Spleen (tissue), 11 donors: ENCODE measurements around the gene CANT1. TPM values are rescaled to one million over a fixed set of nuclear protein-coding genes. Genes with fewer than 3 reads are reported as not detected.
A peak's percentile ranks its signal among the peaks of the same experiment; 100 is the strongest.

ENCODE experiments used
- DNase-seq: peaks from one replicate; pipeline ENCODE4 v3.0.0-alpha.2; 2020
- H3K27ac ChIP-seq, 8 donors: fragments of 200-600 bp; sonication (generic) in 7 of 8; 1 replicate in 4 of 8; 2 replicates in 4 of 8; pipeline versions ENCODE4 v1.5.0 to v1.8.0; 2016 to 2021; ENCODE audit warnings: inconsistent platforms in 4 of 8, mild to moderate bottlenecking in 4 of 8, moderate library complexity in 1 of 8
- H3K27me3 ChIP-seq, 7 donors: fragments of 200-600 bp; sonication (generic) in 6 of 7; replicated peaks in 1 of 7; 1 replicate in 4 of 7; 2 replicates in 3 of 7; pipeline versions ENCODE4 v1.5.0 to v1.8.0; 2016 to 2021; ENCODE audit warnings: inconsistent platforms in 3 of 7, mild to moderate bottlenecking in 1 of 7
- H3K36me3 ChIP-seq, 6 donors: fragments of 200-600 bp; sonication (generic) in 5 of 6; 1 replicate in 4 of 6; 2 replicates in 2 of 6; pipeline versions ENCODE4 v1.5.0 to v1.8.0; 2016 to 2021; ENCODE audit warnings: inconsistent platforms in 2 of 6
- H3K4me1 ChIP-seq, 6 donors: fragments of 200-600 bp; sonication (generic) in 5 of 6; 1 replicate in 3 of 6; 2 replicates in 3 of 6; pipeline versions ENCODE4 v1.5.0 to v1.8.0; 2016 to 2021; ENCODE audit warnings: inconsistent platforms in 3 of 6
- H3K4me3 ChIP-seq, 8 donors: fragments of 200-600 bp; sonication (generic) in 7 of 8; 1 replicate in 4 of 8; 2 replicates in 4 of 8; pipeline versions ENCODE4 v1.5.0 to v1.8.0; 2016 to 2021; ENCODE audit warnings: inconsistent platforms in 4 of 8, mild to moderate bottlenecking in 4 of 8, moderate library complexity in 2 of 8
- H3K9me3 ChIP-seq, 8 donors: fragments of 200-600 bp; sonication (generic) in 7 of 8; 1 replicate in 4 of 8; 2 replicates in 4 of 8; pipeline versions ENCODE4 v1.5.0 to v1.8.0; 2016 to 2021; ENCODE audit warnings: inconsistent platforms in 4 of 8
- CTCF ChIP-seq, 11 experiments: fragments of 200-600 bp in 7 of 11; fragments of 450-650 bp in 4 of 11; sonication (generic) in 4 of 11; IDR thresholded peaks in 8 of 11; conservative IDR thresholded peaks in 3 of 11; 1 replicate in 7 of 11; 2 replicates in 4 of 11; pipeline versions ENCODE4 v1.4.0 to v1.8.0; 2016 to 2021; ENCODE audit warnings: antibody characterized with exemption in 11 of 11, inconsistent platforms in 4 of 11, mild to moderate bottlenecking in 1 of 11
- POLR2A ChIP-seq, 3 donors: fragments of 450-650 bp; IDR thresholded peaks; one replicate each; pipeline ENCODE4 v1.5.1; 2017; ENCODE audit warnings: antibody characterized with exemption in 3 of 3, mild to moderate bottlenecking in 1 of 3
- POLR2AphosphoS5 ChIP-seq, 3 donors: sonication (generic); formaldehyde crosslinking; IDR thresholded peaks; one replicate each; pipeline ENCODE4 v1.5.1; 2017; ENCODE audit warnings: antibody characterized with exemption in 3 of 3
- WGBS, 5 donors: extraction: QIAGEN DNeasy Blood & Tissue Kit in 3 of 5; methylation state at CpG; one replicate each; pipeline versions ENCODE4 v1.1.5 to v1.1.7; 2013 to 2018; 5-methylcytosine and 5-hydroxymethylcytosine counted together
- intact Hi-C: fragments of 100-400 bp; cut with DNase I; formaldehyde crosslinking; loops from one replicate; pipeline ENCODE4 v1.15.0; 2023; ENCODE audit warnings: low total_unique reads
- polyA plus RNA-seq, 3 donors: library from polyadenylated mRNA; stranded (reverse); fragments of 200-250 nt; gene quantifications; one replicate each; pipeline ENCODE4 v1.2.1, GENCODE V29; 2013
- total RNA-seq, 7 donors: library from RNA; depleted of rRNA in 3 of 7; stranded (reverse); fragments of >200 nt in 3 of 7; fragmentation: NEBNext Ultra II Directional in 4 of 7; extraction: Animal tissue kit (Norgen Biotek cat#: 25700) in 4 of 7; gene quantifications; one replicate each; pipeline versions ENCODE4 v1.1.0 to v1.2.1, GENCODE V29; 2016 to 2021
- donor health status: healthy with polysubstance abuse.
- donor health status: DM: no; HTN: no; CAD: no; lungs with moderate emphysema.
- donor health status: DM: no; HTN: no; CAD: no.
- donor health status: Bipolar disorder and iron deficiency.
- donor health status: healthy.
- donor health status: DM: no; HTN: no; CAD: no.
- donor health status: DM: yes; HTN: yes; CAD: no.

Gene CANT1
- total and polyA plus RNA-seq, 10 donors = 11.2 to 76.6 (median 50.2) TPM

- TF ChIP-seq POLR2A (IDR thresholded peaks at IDR 0.05) (no peak), CTCF (IDR thresholded peaks at IDR 0.05 in 8 of 11, conservative IDR thresholded peaks at IDR 0.05 in 3 of 11) (no peak), POLR2AphosphoS5 (IDR thresholded peaks at IDR 0.05) (no peak)
- Histone ChIP-seq H3K27ac (peak overlapping the region in 5 of 8 donors; percentile 42 to 71 (median 62)), H3K4me3 (no peak overlapping the region), H3K4me1 (peaks cover 7 to 55% (median 36%) of the 10 kb centered on the region in 6 donors), H3K9me3 (no peaks in the 10 kb centered on the region), H3K36me3 (no peaks in the 10 kb centered on the region), H3K27me3 (no peaks in the 10 kb centered on the region)
- intact Hi-C loops = no loop called here
- DNase-seq = no peak
- WGBS, 5 donors = 66 to 92% (median 68%) methylated on average over 5 to 8 of the region's 8 CpGs
Measured at GRCh38 chr17:78980624-78980972, 29.0 kb downstream of the CANT1 start.

DNA sequence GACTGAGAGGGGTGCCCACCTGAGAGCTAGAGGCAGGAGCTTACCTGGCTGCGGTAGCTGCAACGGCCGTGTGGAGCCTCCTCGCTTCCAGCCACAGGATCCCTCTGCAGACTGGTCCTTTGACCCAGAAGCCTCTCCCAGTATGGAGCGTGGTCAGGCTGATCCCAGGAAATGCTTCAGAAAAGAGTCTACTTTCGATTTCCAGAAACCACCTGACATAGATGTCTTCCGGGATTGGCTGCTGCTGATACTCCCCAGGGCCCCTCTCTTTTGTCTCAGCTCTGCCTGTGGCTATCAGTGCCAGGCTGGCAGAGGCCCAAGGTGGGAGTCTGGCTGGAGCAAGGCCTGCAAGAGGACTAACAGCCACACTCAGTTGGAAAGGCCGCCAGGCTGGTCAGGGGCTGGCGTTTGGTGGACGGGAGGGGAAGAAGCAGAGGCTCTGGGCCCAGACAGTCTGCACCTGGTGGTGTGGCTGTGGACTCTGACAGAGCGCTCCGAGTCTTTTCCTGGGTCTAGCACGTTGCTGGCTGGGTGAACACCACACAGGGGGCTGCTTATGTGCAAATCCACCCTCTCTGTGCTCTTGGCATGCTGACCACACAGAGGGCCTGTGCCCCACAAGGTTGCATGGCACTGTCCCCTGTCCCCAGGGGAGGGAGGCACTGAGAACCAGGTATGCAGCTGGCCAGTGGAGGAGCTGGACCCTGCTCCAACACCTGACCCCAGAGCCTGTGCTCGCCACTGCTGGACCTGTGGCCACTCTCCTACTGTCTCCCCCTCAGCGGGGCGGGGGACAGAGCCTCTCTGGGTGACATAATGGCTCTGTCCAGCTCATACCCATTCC lies 29.6 kb downstream of the CANT1 start, which contains the start of gene LGALS3BP:
TSS of gene LGALS3BP (minus strand) at position 144 of the 844 bp plus-strand sequence. CDS start 2,732 bp downstream, outside the sequence.
- H3K27ac ChIP-seq = peak within 1 kb of the TSS in 7 of 8 donors; percentile 42 to 71 (median 62)
- H3K9me3 ChIP-seq = no peaks in the 10 kb centered on the region
- H3K4me1 ChIP-seq = peaks cover 7 to 57% (median 37%) of the 10 kb centered on the region in 6 donors
- no peaks in the 10 kb centered on the region for H3K27me3 ChIP-seq
- H3K4me3 ChIP-seq = peak within 1 kb of the TSS in 7 of 8 donors; percentile 20 to 58 (median 34)
- TF ChIP-seq CTCF (IDR thresholded peaks at IDR 0.05 in 8 of 11, conservative IDR thresholded peaks at IDR 0.05 in 3 of 11) = no peak
- peak in 2 of 3 donors; percentile 21 to 43 for TF ChIP-seq POLR2AphosphoS5 (IDR thresholded peaks at IDR 0.05)
- DNase-seq = no peak
- intact Hi-C loops = no loop called here
- no peaks in the 10 kb centered on the region for H3K36me3 ChIP-seq
- 52 to 72% (median 64%) methylated on average over 11 to 16 of the region's 16 CpGs for WGBS, 5 donors

GRCh38 chr17:78977997-78978973 lies 31.3 kb downstream of the CANT1 start:
- Histone ChIP-seq H3K36me3 (peaks cover 0 to 9% (median 0%) of the 10 kb centered on the region in 6 donors), H3K4me3 (peak overlapping the region in 4 of 8 donors; percentile 25 to 58 (median 38)), H3K27ac (peak overlapping the region in 3 of 8 donors; percentile 1 to 24 (median 11)), H3K27me3 (no peaks in the 10 kb centered on the region), H3K4me1 (peaks cover 7 to 70% (median 40%) of the 10 kb centered on the region in 6 donors), H3K9me3 (no peaks in the 10 kb centered on the region)
- DNase-seq = no peak
- TF ChIP-seq POLR2AphosphoS5 (IDR thresholded peaks at IDR 0.05) (no peak), CTCF (IDR thresholded peaks at IDR 0.05 in 8 of 11, conservative IDR thresholded peaks at IDR 0.05 in 3 of 11) (no peak), POLR2A (IDR thresholded peaks at IDR 0.05) (no peak)
- intact Hi-C loops = no loop called here
- 75 to 81% (median 80%) methylated on average over 15 to 21 of the region's 21 CpGs for WGBS, 5 donors
